Gastrocnemius medialis (tissue), 4 donors: ENCODE data around the gene KCTD15. TPM values are rescaled to one million over a fixed set of nuclear protein-coding genes. Genes with fewer than 3 reads are reported as not detected.

Experiments used
- ATAC-seq, 2 donors: fragments of 150-250 bp; one replicate each; pipeline ENCODE4 v1.9.1; 2016
- DNase-seq, 2 donors: peaks; one replicate each; pipeline ENCODE4 v3.0.0-alpha.2; 2019
- H3K27ac ChIP-seq, 4 donors: fragments of 200-600 bp; sonication (generic); 1 replicate in 1 of 4; 2 replicates in 3 of 4; pipeline ENCODE4 v1.5.1; 2016 to 2018; ENCODE audit warnings: mild to moderate bottlenecking in 2 of 4, moderate library complexity in 1 of 4
- H3K27me3 ChIP-seq, 3 donors: fragments of 200-600 bp; sonication (generic) in 2 of 3; 1 replicate in 1 of 3; 2 replicates in 2 of 3; pipeline versions ENCODE4 v1.5.1 to v1.6.0; 2016 to 2019; ENCODE audit warnings: mild to moderate bottlenecking in 1 of 3, moderate library complexity in 1 of 3
- H3K36me3 ChIP-seq, 2 donors: fragments of 200-600 bp; sonication (generic) in 1 of 2; one replicate each; pipeline ENCODE4 v1.5.1; 2017 to 2018
- H3K4me1 ChIP-seq, 2 donors: fragments of 200-600 bp; sonication (generic) in 1 of 2; one replicate each; pipeline ENCODE4 v1.5.1; 2016 to 2017; ENCODE audit warnings: mild to moderate bottlenecking in 2 of 2
- H3K4me3 ChIP-seq, 4 donors: fragments of 200-600 bp; sonication (generic) in 3 of 4; 1 replicate in 1 of 4; 2 replicates in 3 of 4; pipeline ENCODE4 v1.5.1; 2016 to 2019; ENCODE audit warnings: mild to moderate bottlenecking in 2 of 4
- H3K9me3 ChIP-seq, 3 donors: fragments of 200-600 bp; sonication (generic) in 2 of 3; 1 replicate in 1 of 3; 2 replicates in 2 of 3; pipeline ENCODE4 v1.5.1; 2016 to 2019
- CTCF ChIP-seq, 5 experiments: fragments of 450-650 bp in 3 of 5; fragments of 200-600 bp in 2 of 5; sonication (generic) in 2 of 5; IDR thresholded peaks in 4 of 5; conservative IDR thresholded peaks in 1 of 5; 1 replicate in 4 of 5; 2 replicates in 1 of 5; pipeline ENCODE4 v1.5.1; 2016 to 2019; ENCODE audit warnings: antibody characterized with exemption in 5 of 5, mild to moderate bottlenecking in 3 of 5, moderate library complexity in 3 of 5
- POLR2A ChIP-seq, 2 donors: fragments of 450-650 bp; IDR thresholded peaks; one replicate each; pipeline ENCODE4 v1.6.1; 2017; ENCODE audit warnings: antibody characterized with exemption in 2 of 2, mild to moderate bottlenecking in 2 of 2, moderate library complexity in 2 of 2
- in situ Hi-C, 4 donors: fragments of 200-750 bp; cut with MboI; loops; one replicate each; pipeline versions ENCODE4 v1.15.0 to v1.8.0; 2017; ENCODE audit warnings: low sequenced_read_pairs in 4 of 4
- intact Hi-C: fragments of 100-400 bp; cut with DNase I; formaldehyde crosslinking; loops from one replicate; pipeline ENCODE4 v1.15.1; 2023; ENCODE audit warnings: low total_unique reads
- total RNA-seq, 4 donors: library from RNA; depleted of rRNA; stranded (reverse); fragments of >200 nt; gene quantifications; one replicate each; pipeline versions ENCODE4 v1.1.0 to v1.2.3, GENCODE V29; 2016

Gene KCTD15
- total RNA-seq, 4 donors from 2014 or later = 1.9 to 14.8 (median 5.8) TPM

- DNase-seq = no peak
- Histone ChIP-seq H3K4me3 (no peak overlapping the region), H3K27ac (no peak overlapping the region), H3K27me3 (no peaks in the 10 kb centered on the region), H3K4me1 (peaks cover 0 to under 1% of the 10 kb centered on the region in 2 donors), H3K9me3 (no peaks in the 10 kb centered on the region), H3K36me3 (no peaks in the 10 kb centered on the region)
- intact Hi-C loops = no loop called here
- no peak for ATAC-seq
- in situ Hi-C loops = no loop called here
- no peak for TF ChIP-seq CTCF (IDR thresholded peaks at IDR 0.05 in 4 of 5, conservative IDR thresholded peaks at IDR 0.05 in 1 of 5)
- no peak for TF ChIP-seq POLR2A (IDR thresholded peaks at IDR 0.05)
Observed at GRCh38 chr19:33803383-33803782, 6.7 kb downstream of the KCTD15 start.

GRCh38 chr19:33804021-33804799 lies 7.5 kb downstream of the KCTD15 start:
- H3K4me1 ChIP-seq = no peaks in the 10 kb centered on the region
- in situ Hi-C loops = no loop called here
- no peak for ATAC-seq
- DNase-seq = no peak
- no peak overlapping the region for H3K4me3 ChIP-seq
- intact Hi-C loops = no loop called here
- no peaks in the 10 kb centered on the region for H3K9me3 ChIP-seq
- H3K27ac ChIP-seq = no peak overlapping the region
- no peaks in the 10 kb centered on the region for H3K27me3 ChIP-seq
- no peak for TF ChIP-seq CTCF (IDR thresholded peaks at IDR 0.05 in 4 of 5, conservative IDR thresholded peaks at IDR 0.05 in 1 of 5)
- TF ChIP-seq POLR2A (IDR thresholded peaks at IDR 0.05) = no peak
- no peaks in the 10 kb centered on the region for H3K36me3 ChIP-seq

- DNase-seq = no peak
- no peaks in the 10 kb centered on the region for H3K27me3 ChIP-seq
- no peaks in the 10 kb centered on the region for H3K4me1 ChIP-seq
- intact Hi-C loops (no loop called here), in situ Hi-C loops (no loop called here)
- no peaks in the 10 kb centered on the region for H3K36me3 ChIP-seq
- no peak for ATAC-seq
- no peaks in the 10 kb centered on the region for H3K9me3 ChIP-seq
- TF ChIP-seq POLR2A (IDR thresholded peaks at IDR 0.05) (no peak), CTCF (IDR thresholded peaks at IDR 0.05 in 4 of 5, conservative IDR thresholded peaks at IDR 0.05 in 1 of 5) (no peak)
- H3K27ac ChIP-seq = no peak overlapping the region
- H3K4me3 ChIP-seq = no peak overlapping the region
Observed at GRCh38 chr19:33805313-33805712, 8.6 kb downstream of the KCTD15 start.

- no peak for DNase-seq
- intact Hi-C loops = no loop called here
- in situ Hi-C loops = no loop called here
- Histone ChIP-seq H3K9me3 (no peaks in the 10 kb centered on the region), H3K36me3 (no peaks in the 10 kb centered on the region), H3K27ac (no peak overlapping the region), H3K27me3 (no peaks in the 10 kb centered on the region), H3K4me3 (no peak overlapping the region), H3K4me1 (no peaks in the 10 kb centered on the region)
- TF ChIP-seq POLR2A (IDR thresholded peaks at IDR 0.05) (no peak), CTCF (IDR thresholded peaks at IDR 0.05 in 4 of 5, conservative IDR thresholded peaks at IDR 0.05 in 1 of 5) (no peak)
- no peak for ATAC-seq
Observed at GRCh38 chr19:33805840-33806433, 9.3 kb downstream of the KCTD15 start.
